ENCODE results near the gene HTD2.

HTD2 gene

GRCh38 chr3:58293516-58293915 lies 12.8 kb upstream of the HTD2 start:
- no peak for DNase-seq (ENCODE audit: low spot score)
- no peak for TF ChIP-seq CTCF (conservative IDR thresholded peaks at IDR 0.05; ENCODE audit: low read depth)
- no peak overlapping the region for H3K27ac ChIP-seq
- CTCF ChIA-PET, result no interaction called here
- POLR2A ChIA-PET (ENCODE audit: low non-redundant PET), result no interaction called here

- no peak for DNase-seq (ENCODE audit: low spot score)
- H3K27ac ChIP-seq, result no peak overlapping the region
- POLR2A ChIA-PET (ENCODE audit: low non-redundant PET), result no interaction called here
- CTCF ChIA-PET, result interaction anchor here (0.6 kb wide), 1 partner anchor 9 kb away, joined by 5 read pairs; no protein-coding TSS in a partner anchor
- TF ChIP-seq CTCF (conservative IDR thresholded peaks at IDR 0.05; ENCODE audit: low read depth), result no peak
Measured at GRCh38 chr3:58296269-58296668, 10.1 kb upstream of the HTD2 start.

- POLR2A ChIA-PET (ENCODE audit: low non-redundant PET), result no interaction called here
- no peak overlapping the region for H3K27ac ChIP-seq
- CTCF ChIA-PET, result no interaction called here
- no peak for TF ChIP-seq CTCF (conservative IDR thresholded peaks at IDR 0.05; ENCODE audit: low read depth)
- DNase-seq (ENCODE audit: low spot score), result no peak
Measured at GRCh38 chr3:58296843-58297242, 9.5 kb upstream of the HTD2 start.

- TF ChIP-seq CTCF (conservative IDR thresholded peaks at IDR 0.05; ENCODE audit: low read depth), result no peak
- H3K27ac ChIP-seq, result no peak overlapping the region
- ChIA-PET POLR2A (ENCODE audit: low non-redundant PET) (no interaction called here), CTCF (interaction anchor here (1.0 kb wide), 1 partner anchor 80 kb away, joined by 3 read pairs; no protein-coding TSS in a partner anchor)
- no peak for DNase-seq (ENCODE audit: low spot score)
Measured at GRCh38 chr3:58298190-58298589, 8.1 kb upstream of the HTD2 start.

GRCh38 chr3:58299075-58299474 lies 7.2 kb upstream of the HTD2 start:
- no peak for DNase-seq (ENCODE audit: low spot score)
- POLR2A ChIA-PET (ENCODE audit: low non-redundant PET), result no interaction called here
- CTCF ChIA-PET, result interaction anchor here (1.0 to 1.4 kb wide), 2 partner anchors 81 to 113 kb away, joined by 3 read pairs; no protein-coding TSS in a partner anchor
- no peak for TF ChIP-seq CTCF (conservative IDR thresholded peaks at IDR 0.05; ENCODE audit: low read depth)
- no peak overlapping the region for H3K27ac ChIP-seq

GRCh38 chr3:58299839-58300516 lies 6.3 kb upstream of the HTD2 start:
- H3K27ac ChIP-seq, result no peak overlapping the region
- DNase-seq (ENCODE audit: low spot score), result peak; percentile 13
- CTCF ChIA-PET, result interaction anchor here (0.6 to 3.0 kb wide), 5 partner anchors 60 to 158 kb away, joined by 3 to 21 read pairs (median 4); no protein-coding TSS in a partner anchor
- peak; percentile 77 for TF ChIP-seq CTCF (conservative IDR thresholded peaks at IDR 0.05; ENCODE audit: low read depth)
- POLR2A ChIA-PET (ENCODE audit: low non-redundant PET), result no interaction called here
